Prostate gland (tissue), 2 donors: ENCODE results near the gene NUDT17.
A peak's percentile ranks its signal among the peaks of the same experiment; 100 is the strongest.

Source experiments
- CTCF ChIP-seq, 4 experiments: fragments of 200-600 bp in 2 of 4; fragments of 450-650 bp in 2 of 4; sonication (generic) in 2 of 4; IDR thresholded peaks; 1 replicate in 3 of 4; 2 replicates in 1 of 4; pipeline ENCODE4 v1.5.1; 2016 to 2019; ENCODE audit warnings: antibody characterized with exemption in 4 of 4, mild to moderate bottlenecking in 2 of 4, moderate library complexity in 2 of 4
- POLR2AphosphoS5 ChIP-seq: sonication (generic); formaldehyde crosslinking; IDR thresholded peaks from one replicate; pipeline ENCODE4 v1.6.1; 2017; ENCODE audit warnings: antibody characterized with exemption

- TF ChIP-seq CTCF (IDR thresholded peaks at IDR 0.05) (peak in 1 of 4 experiments; percentile 10), POLR2AphosphoS5 (peak; percentile 85)
These were observed 13.6 kb downstream of the NUDT17 start, which contains the start of gene PIAS3 for GRCh38 chr1:145858901-145859490.
